ENCODE measurements around the gene CYTH1.

Gene CYTH1

GRCh38 chr17:78665952-78666920 lies 115.8 kb downstream of the CYTH1 start:
- DNase-seq = no peak

- DNase-seq = no peak
These were observed 116.6 kb downstream of the CYTH1 start for GRCh38 chr17:78665387-78665951.

- DNase-seq = no peak
These were observed 117.3 kb downstream of the CYTH1 start for GRCh38 chr17:78664476-78665386.

- DNase-seq = no peak
These were observed 120.8 kb downstream of the CYTH1 start for GRCh38 chr17:78661093-78661770.

- no peak for DNase-seq
These were observed 122.5 kb downstream of the CYTH1 start for GRCh38 chr17:78659546-78659945.

GRCh38 chr17:78658281-78658785 lies 123.7 kb downstream of the CYTH1 start:
- DNase-seq = no peak

GRCh38 chr17:78655251-78655940 lies 126.7 kb downstream of the CYTH1 start:
- DNase-seq = no peak

GRCh38 chr17:78654325-78654724 lies 127.7 kb downstream of the CYTH1 start:
- no peak for DNase-seq

- no peak for DNase-seq
These were observed 128.7 kb downstream of the CYTH1 start for GRCh38 chr17:78653382-78653781.

- no peak for DNase-seq
These were observed 129.2 kb downstream of the CYTH1 start for GRCh38 chr17:78652913-78653312.

- no peak for DNase-seq
These were observed 130.0 kb downstream of the CYTH1 start for GRCh38 chr17:78652024-78652423.

- no peak for DNase-seq
These were observed 130.5 kb downstream of the CYTH1 start for GRCh38 chr17:78651554-78651953.

- no peak for DNase-seq
These were observed 131.9 kb downstream of the CYTH1 start for GRCh38 chr17:78650093-78650715.

GRCh38 chr17:78648293-78648692 lies 133.8 kb downstream of the CYTH1 start:
- no peak for DNase-seq

- no peak for DNase-seq
These were observed 135.0 kb downstream of the CYTH1 start for GRCh38 chr17:78647032-78647431.

GRCh38 chr17:78645421-78646295 lies 136.4 kb downstream of the CYTH1 start:
- no peak for DNase-seq

GRCh38 chr17:78644931-78645351 lies 137.1 kb downstream of the CYTH1 start:
- no peak for DNase-seq

- no peak for DNase-seq
These were observed 137.8 kb downstream of the CYTH1 start for GRCh38 chr17:78644224-78644623.

- DNase-seq = no peak
These were observed 138.7 kb downstream of the CYTH1 start for GRCh38 chr17:78643326-78643725.

GRCh38 chr17:78642707-78643106 lies 139.4 kb downstream of the CYTH1 start:
- no peak for DNase-seq

Data from DMS 273 treated with DMSO at 0.1 percent for 48 hours (cell line).